ENCODE data around the gene BCL3.

DNA sequence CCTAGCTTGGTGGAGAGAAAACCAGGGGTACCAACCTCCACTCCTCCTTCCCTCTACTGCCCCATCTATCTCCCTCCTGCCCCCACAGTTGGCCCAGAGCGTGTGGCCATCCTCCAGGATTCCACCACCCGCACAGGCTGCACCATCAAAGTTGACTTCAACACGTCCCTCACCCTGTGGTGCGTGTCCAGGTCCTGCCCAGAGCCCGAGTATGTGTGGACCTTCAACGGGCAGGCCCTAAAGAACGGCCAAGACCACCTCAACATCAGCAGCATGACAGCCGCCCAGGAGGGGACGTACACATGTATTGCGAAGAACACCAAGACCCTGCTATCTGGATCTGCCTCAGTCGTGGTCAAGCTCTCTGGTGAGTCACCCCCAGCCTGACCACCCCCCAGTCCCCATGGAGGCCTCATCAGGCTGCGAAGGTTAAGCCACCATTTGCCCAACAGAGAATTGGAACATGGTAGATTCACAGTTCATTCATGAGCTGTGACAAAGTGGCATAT is 43.0 kb upstream of the BCL3 start:
- TF ChIP-seq, protein P1, sequence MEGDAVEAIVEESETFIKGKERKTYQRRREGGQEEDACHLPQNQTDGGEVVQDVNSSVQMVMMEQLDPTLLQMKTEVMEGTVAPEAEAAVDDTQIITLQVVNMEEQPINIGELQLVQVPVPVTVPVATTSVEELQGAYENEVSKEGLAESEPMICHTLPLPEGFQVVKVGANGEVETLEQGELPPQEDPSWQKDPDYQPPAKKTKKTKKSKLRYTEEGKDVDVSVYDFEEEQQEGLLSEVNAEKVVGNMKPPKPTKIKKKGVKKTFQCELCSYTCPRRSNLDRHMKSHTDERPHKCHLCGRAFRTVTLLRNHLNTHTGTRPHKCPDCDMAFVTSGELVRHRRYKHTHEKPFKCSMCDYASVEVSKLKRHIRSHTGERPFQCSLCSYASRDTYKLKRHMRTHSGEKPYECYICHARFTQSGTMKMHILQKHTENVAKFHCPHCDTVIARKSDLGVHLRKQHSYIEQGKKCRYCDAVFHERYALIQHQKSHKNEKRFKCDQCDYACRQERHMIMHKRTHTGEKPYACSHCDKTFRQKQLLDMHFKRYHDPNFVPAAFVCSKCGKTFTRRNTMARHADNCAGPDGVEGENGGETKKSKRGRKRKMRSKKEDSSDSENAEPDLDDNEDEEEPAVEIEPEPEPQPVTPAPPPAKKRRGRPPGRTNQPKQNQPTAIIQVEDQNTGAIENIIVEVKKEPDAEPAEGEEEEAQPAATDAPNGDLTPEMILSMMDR (conservative IDR thresholded peaks at IDR 0.05): no peak
- no peak for TF ChIP-seq ZFX (IDR thresholded peaks at IDR 0.05)

Data from C4-2B (cell line).